ENCODE data around the gene HPCAL1.

- TF ChIP-seq CTCF (IDR thresholded peaks at IDR 0.05; ENCODE audit: low read depth, low read length, poor library complexity, severe bottlenecking) = no peak
- TF ChIP-seq EZH2phosphoT487 (IDR thresholded peaks at IDR 0.05; ENCODE audit: borderline replicate concordance, low read length) = no peak
Observed at GRCh38 chr2:10404324-10405143, 101.8 kb downstream of the HPCAL1 start.
